HepG2 (cell line): ENCODE data around the gene TBCB. TPM values are rescaled to one million over a fixed set of nuclear protein-coding genes. Genes with fewer than 3 reads are reported as not detected.

Source experiments
- ATAC-seq: fragments of 200-7000 bp; cut with Tn5 transposase; 3 replicates; pipeline ENCODE4 v1.9.1; 2020; ENCODE audit warnings: mild to moderate bottlenecking, moderate library complexity
- BruUV-seq: library from RNA; stranded (reverse); fragments of 400-500 nt; replicated peaks from 2 replicates; lab custom pipeline; 2021; lab: Mats Ljungman, UMichigan
- CTCF ChIA-PET: fragments of 300-600 bp; formaldehyde crosslinking; extraction: SDS; loops from one replicate; lab custom pipeline; 2021; ENCODE audit warnings: low total read pairs, inconsistent platforms, low intra/inter-chr PET ratio; lab: Yijun Ruan, JAX
- POLR2A ChIA-PET: fragments of 350-600 bp; sonication (Branson Sonifier 250); formaldehyde crosslinking; loops from one replicate; lab custom pipeline; 2020; ENCODE audit warnings: antibody characterized with exemption, inconsistent platforms; lab: Yijun Ruan, JAX
- DNase-seq: peaks from one replicate; pipeline ENCODE4 v3.0.0-alpha.2; 2015; ENCODE audit warnings: low spot score
- FAIRE-seq: peaks from 3 replicates; lab custom pipeline; 2011; peaks lifted over from hg19 to GRCh38; lab: Jason Lieb, UNC
- H2AFZ ChIP-seq: one replicate; pipeline ENCODE4 v1.6.1; 2011; ENCODE audit warnings: low read length, inconsistent platforms
- H3K27ac ChIP-seq: fragments of 300-600 bp; 3 replicates; pipeline ENCODE4 v1.8.0; 2011; ENCODE audit warnings: mixed run types, mild to moderate bottlenecking, mixed read lengths, low read length, inconsistent platforms; ENCODE audit not compliant: insufficient read depth; ENCODE audit errors: extremely low read length
- H3K27me3 ChIP-seq, 2 experiments: fragments of 200-600 bp in 1 of 2; 2 replicates in 1 of 2; 3 replicates in 1 of 2; pipeline versions ENCODE4 v1.6.0 to v1.8.0; 2011; ENCODE audit warnings: low read length in 2 of 2, mild to moderate bottlenecking in 2 of 2, moderate library complexity in 2 of 2, inconsistent platforms in 1 of 2; ENCODE audit not compliant: insufficient read depth in 2 of 2, control insufficient read depth in 1 of 2
- H3K36me3 ChIP-seq, 2 experiments: fragments of 200-600 bp in 1 of 2; replicated peaks in 1 of 2; 2 replicates in 1 of 2; 3 replicates in 1 of 2; pipeline versions ENCODE4 v1.5.1 to v1.8.0; 2011; ENCODE audit warnings: low read length in 2 of 2, inconsistent platforms in 1 of 2; ENCODE audit not compliant: insufficient read depth in 2 of 2, control insufficient read depth in 1 of 2
- H3K4me1 ChIP-seq: 2 replicates; pipeline ENCODE4 v1.5.1; 2012; ENCODE audit warnings: low read length, inconsistent platforms; ENCODE audit not compliant: insufficient read depth
- H3K4me2 ChIP-seq: 2 replicates; pipeline ENCODE4 v1.6.0; 2011; ENCODE audit warnings: low read depth, low read length, inconsistent platforms
- H3K4me3 ChIP-seq, 3 experiments: fragments of 200-600 bp in 1 of 3; sonication (generic), shearing (Covaris generic) in 1 of 3; replicated peaks in 1 of 3; 2 replicates each; pipeline ENCODE4 v1.5.1; 2011 to 2016; ENCODE audit warnings: low read length in 3 of 3, inconsistent platforms in 2 of 3, low read depth in 2 of 3, mild to moderate bottlenecking in 2 of 3, control low read depth in 1 of 3, mixed read lengths in 1 of 3; ENCODE audit not compliant: insufficient read depth in 1 of 3
- H3K79me2 ChIP-seq: one replicate; pipeline ENCODE4 v1.6.1; 2011; ENCODE audit warnings: low read length, inconsistent platforms; ENCODE audit not compliant: insufficient read depth
- H3K9ac ChIP-seq: 2 replicates; pipeline ENCODE4 v1.6.0; 2011; ENCODE audit warnings: mild to moderate bottlenecking, low read depth, low read length, inconsistent platforms; ENCODE audit not compliant: insufficient read depth
- H3K9me3 ChIP-seq: 2 replicates; pipeline ENCODE4 v1.5.1; 2012; ENCODE audit warnings: mild to moderate bottlenecking, low read length
- H4K20me1 ChIP-seq: 2 replicates; pipeline ENCODE4 v1.6.0; 2011; ENCODE audit warnings: inconsistent platforms, mild to moderate bottlenecking, low read length, moderate library complexity; ENCODE audit not compliant: insufficient read depth
- AGO1 ChIP-seq: fragments of 200-400 bp; formaldehyde crosslinking; IDR thresholded peaks from 2 replicates; pipeline ENCODE4 v1.6.1; 2017; ENCODE audit warnings: mild to moderate bottlenecking, low read depth, low read length, moderate library complexity; ENCODE audit not compliant: poor library complexity, severe bottlenecking
- EHMT2 ChIP-seq: fragments of 200-600 bp; sonication (generic); IDR thresholded peaks from 2 replicates; pipeline ENCODE4 v1.7.0; 2017; ENCODE audit warnings: antibody characterized with exemption, low read depth, low read length, borderline replicate concordance
- FOSL1 ChIP-seq: sonication (generic); formaldehyde crosslinking; IDR thresholded peaks from 2 replicates; pipeline ENCODE4 v1.9.0; 2021; ENCODE audit warnings: missing genetic modification reagents, borderline replicate concordance
- FUBP1 ChIP-seq: sonication (generic); formaldehyde crosslinking; IDR thresholded peaks from 2 replicates; pipeline ENCODE4 v1.5.1; 2020; ENCODE audit warnings: missing genetic modification reagents, mild to moderate bottlenecking, borderline replicate concordance
- KDM3A ChIP-seq: IDR thresholded peaks from 2 replicates; pipeline ENCODE4 v1.6.1; 2018; ENCODE audit warnings: low read depth, missing compliant biosample characterization
- MIER2 ChIP-seq: IDR thresholded peaks from 2 replicates; pipeline ENCODE4 v1.6.1; 2016; ENCODE audit warnings: missing biosample characterization, missing genetic modification reagents
- REST ChIP-seq, 2 experiments: IDR thresholded peaks; 2 replicates each; pipeline ENCODE4 v1.6.1; 2011 to 2012; ENCODE audit warnings: low read length in 2 of 2, borderline replicate concordance in 1 of 2, low read depth in 1 of 2, mild to moderate bottlenecking in 1 of 2, moderate library complexity in 1 of 2
- SOX6 ChIP-seq, 2 experiments: fragments of 450-650 bp in 1 of 2; sonication (generic) in 1 of 2; formaldehyde crosslinking in 1 of 2; IDR thresholded peaks; 2 replicates each; pipeline versions ENCODE4 v1.4.0 to v1.6.1; 2017 to 2020; ENCODE audit warnings: antibody characterized with exemption in 1 of 2, mild to moderate bottlenecking in 1 of 2, missing genetic modification reagents in 1 of 2
- SP4 ChIP-seq: sonication (generic); formaldehyde crosslinking; IDR thresholded peaks from 2 replicates; pipeline ENCODE4 v1.8.1; 2023; ENCODE audit warnings: mild to moderate bottlenecking, missing genetic modification reagents
- TRAFD1 ChIP-seq: sonication (generic); formaldehyde crosslinking; IDR thresholded peaks from 2 replicates; pipeline ENCODE4 v1.5.1; 2020; ENCODE audit warnings: missing genetic modification reagents, mild to moderate bottlenecking, borderline replicate concordance
- ZNF563 ChIP-seq: sonication (generic); formaldehyde crosslinking; IDR thresholded peaks from 2 replicates; pipeline ENCODE4 v1.8.0; 2022; ENCODE audit warnings: mild to moderate bottlenecking, moderate library complexity, missing genetic modification reagents
- WGBS: methylation state at CpG from one replicate; pipeline ENCODE4 v1.1.6; 2017; ENCODE audit warnings: low lambda C conversion rate; 5-methylcytosine and 5-hydroxymethylcytosine counted together
- in situ Hi-C: cut with HindIII; loops from 2 replicates; pipeline ENCODE4 v1.10.0; 2017; ENCODE audit warnings: low pct_unique_long_range_greater_than_20kb; ENCODE audit not compliant: extremely low pct_ligation_motif_present
- intact Hi-C: fragments of 100-400 bp; cut with micrococcal nuclease; formaldehyde crosslinking; loops from one replicate; pipeline ENCODE4 v1.10.0; 2022; ENCODE audit not compliant: unreplicated experiment
- polyA plus RNA-seq, 8 experiments: library from polyadenylated mRNA; depleted of rRNA in 3 of 8; stranded (reverse) in 7 of 8; unstranded in 1 of 8; fragments of >200 nt; fragmentation: Illumina TruSeq in 4 of 8; extraction: Trizol in 4 of 8; gene quantifications; 2 replicates each; pipeline versions ENCODE4 v1.2.1 to v1.2.3, GENCODE V29; 2011 to 2016; ENCODE audit warnings: low read depth in 4 of 8, missing spikeins in 1 of 8, mixed read lengths in 1 of 8; ENCODE audit not compliant: insufficient read depth in 1 of 8
- total RNA-seq, 5 experiments: library from RNA; depleted of rRNA; stranded (reverse); fragments of >200 nt; fragmentation: Illumina TruSeq; extraction: Trizol; gene quantifications; 2 replicates each; pipeline ENCODE4 v1.2.3, GENCODE V29; 2016; ENCODE audit warnings: low read depth in 1 of 5

The TBCB gene
- total and polyA plus RNA-seq, 2 of the 13 experiments (the other 11 are each of a cell fraction or from before 2014, with no cell fraction given), result 271 to 276 TPM

GRCh38 chr19:36086326-36086725, 28.9 kb upstream of the TBCB start:
- Histone ChIP-seq H3K79me2 (no peaks in the 10 kb centered on the region), H3K4me3 (no peak overlapping the region), H3K27me3 (no peaks in the 10 kb centered on the region), H3K9ac (no peak overlapping the region), H4K20me1 (no peaks in the 10 kb centered on the region), H3K27ac (no peak overlapping the region), H3K4me1 (no peaks in the 10 kb centered on the region), H3K36me3 (peaks cover 23 to 72% of the 10 kb centered on the region in 2 experiments), H2AFZ (no peak overlapping the region), H3K4me2 (no peak overlapping the region), H3K9me3 (no peaks in the 10 kb centered on the region)
- POLR2A ChIA-PET, result no interaction called here
- intact Hi-C loops, result no loop called here
- WGBS, result 88% methylated on average over 2 of the region's 9 CpGs
- BruUV-seq, result no TSS peak
- CTCF ChIA-PET, result no interaction called here
- no peak for FAIRE-seq
- TF ChIP-seq FUBP1 (no peak), ZNF563 (CRISPR knock-in tag) (no peak), KDM3A (CRISPR knock-in tag) (no peak), MIER2 (CRISPR knock-in tag) (no peak), AGO1 (no peak)
- no peak for DNase-seq
- ATAC-seq, result no peak
- in situ Hi-C loops, result no loop called here

GRCh38 chr19:36089847-36090246, 25.4 kb upstream of the TBCB start:
- no peak overlapping the region for H3K27ac ChIP-seq
- H4K20me1 ChIP-seq, result no peaks in the 10 kb centered on the region
- no peaks in the 10 kb centered on the region for H3K9me3 ChIP-seq
- no peak for DNase-seq
- H3K27me3 ChIP-seq, result no peaks in the 10 kb centered on the region
- no peak overlapping the region for H3K4me3 ChIP-seq
- no peak overlapping the region for H2AFZ ChIP-seq
- intact Hi-C loops (no loop called here), in situ Hi-C loops (no loop called here)
- POLR2A ChIA-PET, result no interaction called here
- WGBS, result 97% methylated on average over 4 of the region's 5 CpGs
- CTCF ChIA-PET, result no interaction called here
- peaks cover 17 to 58% of the 10 kb centered on the region in 2 experiments; a peak in 4 of 5 replicates for H3K36me3 ChIP-seq
- BruUV-seq, result no TSS peak
- H3K4me1 ChIP-seq, result no peaks in the 10 kb centered on the region
- no peaks in the 10 kb centered on the region for H3K79me2 ChIP-seq
- no peak overlapping the region for H3K4me2 ChIP-seq
- H3K9ac ChIP-seq, result no peak overlapping the region
- no peak for FAIRE-seq
- no peak for ATAC-seq
- TF ChIP-seq SP4 (CRISPR knock-in tag), result no peak
- TF ChIP-seq SOX6 (IDR thresholded peaks at IDR 0.05), result no peak
- no peak for TF ChIP-seq SOX6 (CRISPR knock-in tag; IDR thresholded peaks at IDR 0.05)
- TF ChIP-seq FOSL1, result no peak
- TF ChIP-seq REST (IDR thresholded peaks at IDR 0.05; ENCODE audit: borderline replicate concordance in 1 of 2, low read depth in 1 of 2, low read length in 2 of 2), result no peak
- no peak for TF ChIP-seq EHMT2
- no peak for TF ChIP-seq TRAFD1
